Psoas muscle (tissue), 8 donors: Measurements from ENCODE around the gene ASCC2. TPM values are rescaled to one million over a fixed set of nuclear protein-coding genes. Genes with fewer than 3 reads are reported as not detected.

Experiments
- ATAC-seq, 4 donors: fragments of 200-7000 bp; cut with Tn5 transposase; one replicate each; pipeline ENCODE4 v1.9.1; 2020; ENCODE audit warnings: moderate library complexity in 3 of 4, mild to moderate bottlenecking in 2 of 4
- DNase-seq, 2 donors: peaks; one replicate each; pipeline ENCODE4 v3.0.0-alpha.2; 2020
- H3K27ac ChIP-seq: fragments of 200-600 bp; one replicate; pipeline ENCODE4 v1.8.0; 2022
- H3K27me3 ChIP-seq, 3 donors: fragments of 200-600 bp in 1 of 3; one replicate each; pipeline versions ENCODE4 v1.6.1 to v1.8.0; 2013 to 2022; ENCODE audit warnings: low read length in 2 of 3, mild to moderate bottlenecking in 2 of 3, moderate library complexity in 1 of 3; ENCODE audit not compliant: insufficient read depth in 3 of 3
- H3K36me3 ChIP-seq, 2 donors: fragments of 200-600 bp in 1 of 2; one replicate each; pipeline versions ENCODE4 v1.6.1 to v1.8.0; 2013 to 2022; ENCODE audit warnings: low read depth in 1 of 2, mild to moderate bottlenecking in 1 of 2, moderate library complexity in 1 of 2; ENCODE audit not compliant: insufficient read depth in 1 of 2
- H3K4me1 ChIP-seq: fragments of 200-600 bp; one replicate; pipeline ENCODE4 v1.8.0; 2022
- H3K4me3 ChIP-seq: fragments of 200-600 bp; one replicate; pipeline ENCODE4 v1.8.0; 2022; ENCODE audit warnings: mild to moderate bottlenecking
- H3K9me3 ChIP-seq: fragments of 200-600 bp; one replicate; pipeline ENCODE4 v1.8.0; 2022
- CTCF ChIP-seq: fragments of 200-600 bp; IDR thresholded peaks from one replicate; pipeline ENCODE4 v1.8.0; 2022; ENCODE audit warnings: antibody characterized with exemption
- WGBS, 3 donors: extraction: QIAGEN DNeasy Blood & Tissue Kit; methylation state at CpG; one replicate each; pipeline versions ENCODE4 v1.1.6 to v1.1.7; 2013; 5-methylcytosine and 5-hydroxymethylcytosine counted together
- intact Hi-C, 2 donors: fragments of 100-400 bp; cut with DNase I; formaldehyde crosslinking; loops; one replicate each; pipeline versions ENCODE4 v1.11.0 to v1.14.2; 2022
- polyA plus RNA-seq, 3 donors: library from polyadenylated mRNA; stranded (reverse); fragments of 200-250 nt; gene quantifications; one replicate each; pipeline ENCODE4 v1.2.3, GENCODE V29; 2013
- total RNA-seq, 4 donors: library from RNA; stranded (reverse); fragmentation: NEBNext Ultra II Directional in 2 of 4; extraction: Animal tissue kit (Norgen Biotek cat#: 25700) in 2 of 4; gene quantifications; one replicate each; pipeline versions ENCODE4 v1.2.1 to v1.2.4, GENCODE V29; 2021 to 2023
- donor health status: healthy with polysubstance abuse.
- donor health status: DM: no; HTN: no; CAD: no; lungs with moderate emphysema.
- donor health status: Bipolar disorder and iron deficiency.
- donor health status: healthy.
- donor health status: DM: yes; HTN: yes; CAD: no.
- donor health status: DM: no; HTN: no; CAD: no.
- donor health status: DM: no; HTN: no; CAD: no.
- donor health status: DM: yes; HTN: yes; CAD: no.

Gene ASCC2
- total and polyA plus RNA-seq, 7 donors: 45.7 to 58.6 (median 47.1) TPM

GRCh38 chr22:29810216-29810615, 27.9 kb downstream of the ASCC2 start:
- peak overlapping the region; percentile 60 for H3K27ac ChIP-seq
- DNase-seq: no peak

GRCh38 chr22:29806196-29806595, 31.9 kb downstream of the ASCC2 start:
- Histone ChIP-seq H3K27ac (no peak overlapping the region), H3K4me1 (peaks cover 12% of the 10 kb centered on the region), H3K27me3 (no peaks in the 10 kb centered on the region), H3K9me3 (no peaks in the 10 kb centered on the region), H3K4me3 (no peak overlapping the region), H3K36me3 (peaks cover 12 to 92% of the 10 kb centered on the region in 2 donors)
- WGBS, 3 donors: 83 to 86% (median 86%) methylated on average over 6 of the region's 6 CpGs
- ATAC-seq (no peak), DNase-seq (no peak)
- intact Hi-C loops: no loop called here
- TF ChIP-seq CTCF: no peak

More at GRCh38 chr22:29810216-29810615, 27.9 kb downstream of the ASCC2 start:
- peaks cover 15 to 89% of the 10 kb centered on the region in 2 donors for H3K36me3 ChIP-seq
- intact Hi-C loops: no loop called here
- H3K9me3 ChIP-seq: no peaks in the 10 kb centered on the region
- H3K4me3 ChIP-seq: no peak overlapping the region
- H3K27me3 ChIP-seq: no peaks in the 10 kb centered on the region
- no peak for TF ChIP-seq CTCF
- H3K4me1 ChIP-seq: peaks cover 8% of the 10 kb centered on the region
- no peak for ATAC-seq
- 47 to 72% (median 48%) methylated on average over 2 of the region's 2 CpGs for whole genome bisulfite sequencing, 3 donors

GRCh38 chr22:29804985-29805384, 33.1 kb downstream of the ASCC2 start:
- ATAC-seq: no peak
- intact Hi-C loops: no loop called here
- 66 to 100% (median 87%) methylated on average over 2 of the region's 2 CpGs for WGBS, 3 donors

GRCh38 chr22:29803190-29803589, 34.9 kb downstream of the ASCC2 start:
- H3K27ac ChIP-seq: no peak overlapping the region
- no peaks in the 10 kb centered on the region for H3K9me3 ChIP-seq
- no peak for TF ChIP-seq CTCF
- no peak for DNase-seq
- intact Hi-C loops: no loop called here
- no peak for ATAC-seq
- peaks cover 36% of the 10 kb centered on the region for H3K4me1 ChIP-seq
- H3K27me3 ChIP-seq: no peaks in the 10 kb centered on the region
- H3K36me3 ChIP-seq: peaks cover 10 to 80% of the 10 kb centered on the region in 2 donors
- 97 to 100% (median 98%) methylated on average over 2 of the region's 2 CpGs for WGBS, 3 donors
- no peak overlapping the region for H3K4me3 ChIP-seq

More at GRCh38 chr22:29804985-29805384, 33.1 kb downstream of the ASCC2 start:
- no peaks in the 10 kb centered on the region for H3K9me3 ChIP-seq
- H3K27ac ChIP-seq: no peak overlapping the region
- no peak for TF ChIP-seq CTCF
- no peak for DNase-seq
- peaks cover 19% of the 10 kb centered on the region for H3K4me1 ChIP-seq
- peaks cover 9 to 95% of the 10 kb centered on the region in 2 donors for H3K36me3 ChIP-seq
- no peak overlapping the region for H3K4me3 ChIP-seq
- no peaks in the 10 kb centered on the region for H3K27me3 ChIP-seq

GRCh38 chr22:29801796-29802195, 36.3 kb downstream of the ASCC2 start:
- WGBS, 3 donors: 52 to 58% (median 54%) methylated on average over 8 of the region's 8 CpGs
- no peak for TF ChIP-seq CTCF
- DNase-seq (no peak), ATAC-seq (no peak)
- intact Hi-C loops: no loop called here
- Histone ChIP-seq H3K4me3 (no peak overlapping the region), H3K36me3 (peaks cover 12 to 72% of the 10 kb centered on the region in 2 donors), H3K9me3 (no peaks in the 10 kb centered on the region), H3K4me1 (peaks cover 49% of the 10 kb centered on the region), H3K27ac (peak overlapping the region; percentile 95), H3K27me3 (no peaks in the 10 kb centered on the region)
